Fibroblast of mammary gland (primary cell): Measurements from ENCODE around the gene PIF1.
A peak's percentile ranks its signal among the peaks of the same experiment; 100 is the strongest.

Source experiments
- DNase-seq: peaks from one replicate; pipeline ENCODE4 v3.0.0-alpha.2; 2010; ENCODE audit warnings: low read depth
- H3K4me3 ChIP-seq: 2 replicates; pipeline ENCODE4 v1.5.1; 2011; ENCODE audit warnings: low read depth, mild to moderate bottlenecking, low read length, moderate library complexity; ENCODE audit not compliant: control insufficient read depth
- TF ChIP-seq, protein P1 (sequence below): conservative IDR thresholded peaks from 2 replicates; pipeline ENCODE4 v1.5.1; 2011; ENCODE audit warnings: low read depth, low read length, inconsistent platforms; ENCODE audit not compliant: control insufficient read depth, insufficient read depth

The PIF1 gene

GRCh38 chr15:64775551-64776401 is 49.7 kb downstream of the PIF1 start, which contains the start of gene RBPMS2:
RBPMS2 (minus strand) TSS chr15:64775589; CDS start chr15:64775319, 270 bp downstream.
- TF ChIP-seq, protein P1, sequence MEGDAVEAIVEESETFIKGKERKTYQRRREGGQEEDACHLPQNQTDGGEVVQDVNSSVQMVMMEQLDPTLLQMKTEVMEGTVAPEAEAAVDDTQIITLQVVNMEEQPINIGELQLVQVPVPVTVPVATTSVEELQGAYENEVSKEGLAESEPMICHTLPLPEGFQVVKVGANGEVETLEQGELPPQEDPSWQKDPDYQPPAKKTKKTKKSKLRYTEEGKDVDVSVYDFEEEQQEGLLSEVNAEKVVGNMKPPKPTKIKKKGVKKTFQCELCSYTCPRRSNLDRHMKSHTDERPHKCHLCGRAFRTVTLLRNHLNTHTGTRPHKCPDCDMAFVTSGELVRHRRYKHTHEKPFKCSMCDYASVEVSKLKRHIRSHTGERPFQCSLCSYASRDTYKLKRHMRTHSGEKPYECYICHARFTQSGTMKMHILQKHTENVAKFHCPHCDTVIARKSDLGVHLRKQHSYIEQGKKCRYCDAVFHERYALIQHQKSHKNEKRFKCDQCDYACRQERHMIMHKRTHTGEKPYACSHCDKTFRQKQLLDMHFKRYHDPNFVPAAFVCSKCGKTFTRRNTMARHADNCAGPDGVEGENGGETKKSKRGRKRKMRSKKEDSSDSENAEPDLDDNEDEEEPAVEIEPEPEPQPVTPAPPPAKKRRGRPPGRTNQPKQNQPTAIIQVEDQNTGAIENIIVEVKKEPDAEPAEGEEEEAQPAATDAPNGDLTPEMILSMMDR: no peak
- DNase-seq: no peak
- H3K4me3 ChIP-seq: peak within 1 kb of the TSS; percentile 34

- DNase-seq: no peak
- TF ChIP-seq, protein P1: no peak
- H3K4me3 ChIP-seq: peak overlapping the region; percentile 15
Measured at GRCh38 chr15:64774629-64775493, 50.6 kb downstream of the PIF1 start.

DNA sequence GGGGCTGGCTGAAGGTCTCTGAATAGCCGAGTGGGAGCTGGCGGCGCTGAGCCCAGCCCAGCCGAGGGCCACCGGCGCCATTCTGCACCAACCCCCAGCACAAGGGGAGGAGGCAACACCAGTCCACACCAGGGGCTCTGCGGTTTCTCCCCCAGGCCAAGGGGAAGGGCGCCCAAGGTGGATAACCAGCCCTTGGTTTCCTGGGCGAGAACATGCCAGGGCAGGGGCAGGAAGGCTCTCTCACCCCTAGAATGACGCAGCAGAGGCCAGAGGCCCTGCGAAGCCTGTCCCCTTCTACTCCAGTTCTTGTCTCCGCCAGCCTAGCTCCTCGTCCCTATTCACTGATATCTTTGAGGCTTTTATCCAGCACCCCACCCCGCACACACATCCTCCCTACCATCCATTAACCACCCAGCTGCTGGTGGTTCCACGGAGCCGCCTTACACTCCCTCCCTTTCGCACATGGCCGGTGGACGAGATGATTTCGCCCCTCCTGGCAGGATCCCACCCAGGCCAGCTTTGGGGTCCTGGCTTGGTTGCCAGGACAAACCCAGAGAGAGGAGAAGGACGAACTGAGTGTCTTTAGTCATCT is 51.3 kb downstream of the PIF1 start:
- TF ChIP-seq, protein P1: no peak
- no peak for DNase-seq
- H3K4me3 ChIP-seq: no peak overlapping the region

DNA sequence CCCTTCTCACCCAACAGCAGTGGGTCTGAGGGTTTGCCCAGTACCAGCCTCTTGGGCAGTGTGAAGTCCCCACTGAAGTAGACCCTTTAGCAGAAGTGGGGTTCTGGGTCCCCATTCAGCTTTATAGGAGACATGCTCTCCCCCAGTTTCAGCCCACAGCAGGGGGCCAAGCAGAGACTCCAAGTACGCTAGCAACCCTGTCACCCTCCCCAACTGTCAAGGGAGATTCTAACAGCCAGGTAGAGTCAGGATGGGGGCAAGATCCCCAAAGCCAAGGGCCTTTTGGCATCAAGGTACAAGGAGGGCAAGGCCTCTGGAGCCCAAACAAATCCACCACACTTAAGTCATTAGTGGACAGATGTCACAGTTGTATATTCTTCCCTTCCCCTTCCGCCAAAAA is 51.8 kb downstream of the PIF1 start:
- no peak overlapping the region for H3K4me3 ChIP-seq
- TF ChIP-seq, protein P1: no peak
- DNase-seq: no peak

DNA sequence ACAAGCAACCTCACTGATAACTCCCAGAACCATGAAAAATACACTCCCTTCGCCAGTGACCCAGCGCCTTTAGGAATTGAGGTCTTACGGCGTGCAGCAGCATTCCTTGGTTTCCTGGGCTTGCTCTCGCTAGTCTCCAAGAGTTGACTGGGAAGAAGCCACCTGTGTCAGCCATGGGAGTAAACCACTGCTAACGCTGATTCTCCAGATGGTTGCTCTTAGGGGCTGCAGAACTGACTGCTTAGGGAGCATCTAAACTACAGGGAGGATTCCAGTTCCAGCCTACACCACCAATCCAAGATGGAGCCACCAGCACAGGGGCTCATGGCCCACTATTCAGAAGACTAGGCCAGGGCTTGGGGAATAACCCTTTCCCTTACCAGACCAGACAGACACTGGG is 52.5 kb downstream of the PIF1 start:
- TF ChIP-seq, protein P1: no peak
- no peak overlapping the region for H3K4me3 ChIP-seq
- no peak for DNase-seq

DNA sequence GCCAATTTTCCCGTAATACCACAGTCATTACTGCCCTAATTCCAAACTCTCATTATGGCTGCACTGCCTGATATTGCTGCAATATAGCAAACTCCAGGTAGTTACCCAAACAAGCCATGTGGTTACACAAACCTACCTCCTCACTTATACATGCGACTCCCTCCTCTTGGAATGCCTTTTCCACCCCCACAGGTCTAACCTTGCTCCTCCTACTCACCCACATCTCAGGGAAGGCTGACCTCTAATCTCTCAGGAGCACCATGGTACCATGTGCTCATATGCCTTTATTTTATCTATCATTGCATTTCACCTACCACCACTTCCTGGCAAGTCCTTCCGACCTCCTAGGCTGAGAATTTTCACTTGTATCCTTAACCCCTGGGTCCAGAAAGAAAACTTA is 53.0 kb downstream of the PIF1 start:
- TF ChIP-seq, protein P1: no peak
- DNase-seq: no peak
- no peak overlapping the region for H3K4me3 ChIP-seq
